GM18868 (cell line): Measurements from ENCODE around the gene PHLPP2.
"Not testable (repeated sequence)": the region's sequence is repeated elsewhere in the genome, so short reads cannot be mapped to it uniquely, and the experiment has no call there.

ENCODE experiments used
- ATAC-seq: cut with Tn5 transposase; IDR thresholded peaks from one replicate; pipeline ENCODE4 v1.9.1; 2021; ENCODE audit warnings: mild to moderate bottlenecking, moderate library complexity; ENCODE audit not compliant: unreplicated experiment

Gene PHLPP2

GRCh38 chr16:71721066-71721740, 3.3 kb downstream of the PHLPP2 start:
- no peak for ATAC-seq

GRCh38 chr16:71712501-71712900, 12.0 kb downstream of the PHLPP2 start:
- ATAC-seq: no peak

GRCh38 chr16:71711789-71712188, 12.7 kb downstream of the PHLPP2 start:
- no peak for ATAC-seq

GRCh38 chr16:71709229-71709781, 15.2 kb downstream of the PHLPP2 start:
- no peak for ATAC-seq

- no peak for ATAC-seq
These were observed 15.8 kb downstream of the PHLPP2 start for GRCh38 chr16:71708696-71709095.

GRCh38 chr16:71707199-71707598, 17.3 kb downstream of the PHLPP2 start:
- ATAC-seq: no peak

GRCh38 chr16:71706046-71706445, 18.5 kb downstream of the PHLPP2 start:
- no peak for ATAC-seq

- no peak for ATAC-seq
These were observed 21.2 kb downstream of the PHLPP2 start for GRCh38 chr16:71703333-71703732.

- no peak for ATAC-seq
These were observed 23.7 kb downstream of the PHLPP2 start for GRCh38 chr16:71700831-71701230.

- ATAC-seq: no peak
These were observed 26.0 kb downstream of the PHLPP2 start for GRCh38 chr16:71698491-71698890.

- no peak for ATAC-seq
These were observed 31.3 kb downstream of the PHLPP2 start for GRCh38 chr16:71693164-71693563.

- ATAC-seq: no peak
These were observed 34.6 kb downstream of the PHLPP2 start for GRCh38 chr16:71689901-71690300.

GRCh38 chr16:71687861-71688260, 36.6 kb downstream of the PHLPP2 start:
- no peak for ATAC-seq

- not testable (repeated sequence) for ATAC-seq
These were observed 40.2 kb downstream of the PHLPP2 start for GRCh38 chr16:71684280-71684679.

GRCh38 chr16:71681360-71681759, 43.1 kb downstream of the PHLPP2 start:
- ATAC-seq: no peak

- no peak for ATAC-seq
These were observed 48.3 kb downstream of the PHLPP2 start for GRCh38 chr16:71676236-71676635.

- ATAC-seq: no peak
These were observed 49.1 kb downstream of the PHLPP2 start for GRCh38 chr16:71675380-71675779.

GRCh38 chr16:71674229-71674628, 50.3 kb downstream of the PHLPP2 start:
- no peak for ATAC-seq

GRCh38 chr16:71673582-71673973, 50.9 kb downstream of the PHLPP2 start:
- ATAC-seq: no peak

- no peak for ATAC-seq
These were observed 51.5 kb downstream of the PHLPP2 start for GRCh38 chr16:71672803-71673581.

- no peak for ATAC-seq
These were observed 52.4 kb downstream of the PHLPP2 start for GRCh38 chr16:71672125-71672524.

GRCh38 chr16:71671165-71671564, 53.3 kb downstream of the PHLPP2 start:
- no peak for ATAC-seq
